NCI-H2227 treated with DMSO at 0.1 percent for 48 hours (cell line): ENCODE measurements around the gene MGST2.

Source experiments
- DNase-seq: peaks from one replicate; lab custom pipeline; 2025; lab: John Stamatoyannopoulos, UW

The MGST2 gene

GRCh38 chr4:139643042-139643895, 22.4 kb upstream of the MGST2 start:
- DNase-seq = no peak

- no peak for DNase-seq
Measured at GRCh38 chr4:139645458-139645857, 20.2 kb upstream of the MGST2 start.

DNA sequence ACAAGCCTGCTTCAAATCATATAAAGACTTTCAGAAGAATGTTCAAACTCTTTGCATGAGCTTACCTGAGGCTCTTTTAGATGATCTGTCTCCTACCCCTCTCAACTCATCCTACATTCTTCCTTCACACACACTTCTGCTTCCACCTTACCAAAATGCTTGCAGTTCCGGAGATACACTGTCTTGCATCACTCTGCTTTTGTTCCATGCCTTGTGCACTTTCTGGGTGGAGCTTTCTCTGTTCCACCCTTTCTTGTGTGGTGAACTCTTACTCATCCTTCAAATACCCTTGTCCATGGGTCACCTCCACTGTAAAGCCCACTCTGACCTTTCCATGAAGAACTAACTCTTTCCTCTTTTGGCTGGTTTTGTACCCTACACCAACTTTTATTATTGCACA, 18.4 kb upstream of the MGST2 start:
- DNase-seq = no peak

- no peak for DNase-seq
Measured at GRCh38 chr4:139647952-139648351, 17.7 kb upstream of the MGST2 start.

DNA sequence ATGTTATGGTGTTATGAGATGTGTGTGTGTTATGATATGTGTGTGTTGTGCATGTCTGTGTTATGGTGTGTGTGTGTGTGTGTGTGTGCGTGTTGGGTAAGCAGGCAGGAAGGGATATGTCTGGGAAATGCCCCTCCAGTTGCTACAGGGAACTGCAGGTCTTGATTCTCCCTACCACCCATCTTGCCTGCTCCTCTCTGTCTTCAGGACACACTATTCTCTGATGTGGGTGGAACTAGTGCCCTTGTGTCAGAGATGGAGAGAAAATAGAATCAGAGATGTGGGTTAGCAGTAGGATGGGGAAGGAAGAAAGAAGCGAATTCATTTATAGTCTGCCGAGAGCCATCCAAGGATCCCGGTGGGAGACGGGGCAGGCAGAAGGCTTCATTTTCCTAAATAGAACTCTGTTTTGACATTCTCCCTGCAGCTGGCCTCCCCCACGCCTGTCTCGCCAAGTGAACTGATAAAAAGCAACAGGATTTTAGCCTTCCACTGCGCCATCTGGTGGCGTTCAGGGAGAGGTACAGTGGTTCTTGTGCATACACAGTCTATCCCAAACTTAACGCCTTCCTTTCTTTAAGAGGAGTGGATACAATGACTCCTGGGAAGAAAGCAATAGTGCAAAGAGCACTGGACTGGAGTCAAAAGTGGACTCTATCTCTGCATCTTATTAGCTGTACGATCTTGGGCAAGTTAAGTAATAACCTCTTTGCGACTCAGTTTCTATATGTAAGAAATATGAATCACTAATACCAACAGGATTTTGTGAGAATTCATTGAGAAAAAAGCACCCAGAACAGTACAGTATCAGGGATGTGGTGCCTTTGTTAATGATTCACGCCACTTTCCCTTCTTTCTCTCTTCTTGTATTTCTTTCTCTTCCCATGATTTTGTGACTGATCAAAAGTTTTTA, 14.1 kb upstream of the MGST2 start:
- peak; percentile 69 for DNase-seq

DNA sequence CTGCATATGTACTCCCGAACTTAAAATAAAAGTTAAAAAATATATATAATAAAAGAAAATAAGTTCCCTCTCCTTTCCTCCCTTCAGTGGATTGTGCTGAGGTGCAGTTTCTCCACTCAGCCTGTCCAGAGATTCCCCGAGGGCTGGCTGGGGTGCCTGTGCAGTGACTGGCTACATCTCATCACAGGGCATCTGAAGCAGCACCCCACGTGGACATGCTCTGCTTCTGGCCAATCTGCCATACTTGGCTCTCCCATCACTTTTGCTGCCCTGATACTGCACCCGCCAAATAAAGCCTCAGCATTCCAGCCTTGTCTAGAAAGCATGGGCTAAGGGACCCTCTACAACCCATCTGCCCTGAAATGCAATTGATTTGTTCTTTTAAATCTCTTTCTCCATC, 11.1 kb upstream of the MGST2 start:
- DNase-seq = no peak

DNA sequence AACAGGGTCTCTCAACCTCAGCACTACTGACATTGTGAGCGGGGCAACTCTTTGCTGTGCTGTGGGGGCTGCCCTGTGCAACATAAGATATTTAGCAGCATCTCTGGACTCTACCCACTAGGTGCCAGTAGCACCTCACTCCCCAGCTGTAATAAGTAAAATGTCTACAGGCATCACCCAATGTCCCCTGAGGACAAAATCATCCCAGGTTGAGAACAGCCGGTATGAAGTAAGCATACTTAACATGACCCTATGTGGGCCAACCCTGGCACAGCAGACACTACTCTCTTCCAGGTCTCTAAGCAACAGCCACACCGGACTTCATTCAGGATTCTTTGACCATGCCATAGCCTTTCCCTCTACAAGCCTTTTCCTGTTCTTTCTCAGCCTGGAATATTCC, 10.5 kb upstream of the MGST2 start:
- DNase-seq = no peak

GRCh38 chr4:139656614-139657486, 8.8 kb upstream of the MGST2 start:
- peak; percentile 65 for DNase-seq

- no peak for DNase-seq
Measured at GRCh38 chr4:139658185-139658584, 7.4 kb upstream of the MGST2 start.

DNA sequence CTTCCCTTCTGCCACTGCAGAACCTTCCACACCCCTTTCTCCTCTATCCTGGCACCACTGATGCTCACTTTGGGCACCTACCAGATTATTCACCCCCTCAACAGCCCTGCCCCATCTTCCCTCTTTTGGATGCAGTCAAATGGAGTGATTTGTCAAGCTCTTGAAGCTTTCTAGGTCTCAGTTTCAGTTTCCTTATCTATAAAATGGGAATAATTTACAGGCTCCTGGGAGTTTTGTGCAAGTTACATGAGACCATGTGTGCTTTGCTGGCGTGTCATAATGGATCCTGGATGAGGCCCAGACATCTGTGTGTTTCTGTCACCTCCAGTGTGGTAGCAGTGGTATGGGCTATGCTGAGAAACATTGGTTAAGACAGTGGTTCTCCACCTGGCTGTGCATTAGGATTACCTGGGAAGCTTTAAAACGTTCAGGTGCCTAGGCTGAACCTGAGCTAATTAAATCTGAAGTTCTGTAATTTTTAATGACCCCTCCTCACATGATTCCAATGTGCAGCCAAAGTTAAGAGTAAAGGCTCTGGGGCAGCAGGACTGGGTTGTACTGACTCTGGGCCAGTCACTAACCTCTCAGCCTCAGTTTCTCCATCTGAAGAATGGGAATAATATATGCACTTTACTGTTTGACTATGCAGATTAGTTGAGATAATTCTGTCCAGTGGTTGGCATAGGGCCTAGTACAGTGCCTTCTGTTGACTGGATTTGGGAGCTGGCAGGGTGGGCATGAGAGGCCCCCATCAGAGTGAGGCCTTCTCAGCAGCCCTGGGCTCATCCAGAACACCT, 6.8 kb upstream of the MGST2 start:
- DNase-seq = no peak

DNA sequence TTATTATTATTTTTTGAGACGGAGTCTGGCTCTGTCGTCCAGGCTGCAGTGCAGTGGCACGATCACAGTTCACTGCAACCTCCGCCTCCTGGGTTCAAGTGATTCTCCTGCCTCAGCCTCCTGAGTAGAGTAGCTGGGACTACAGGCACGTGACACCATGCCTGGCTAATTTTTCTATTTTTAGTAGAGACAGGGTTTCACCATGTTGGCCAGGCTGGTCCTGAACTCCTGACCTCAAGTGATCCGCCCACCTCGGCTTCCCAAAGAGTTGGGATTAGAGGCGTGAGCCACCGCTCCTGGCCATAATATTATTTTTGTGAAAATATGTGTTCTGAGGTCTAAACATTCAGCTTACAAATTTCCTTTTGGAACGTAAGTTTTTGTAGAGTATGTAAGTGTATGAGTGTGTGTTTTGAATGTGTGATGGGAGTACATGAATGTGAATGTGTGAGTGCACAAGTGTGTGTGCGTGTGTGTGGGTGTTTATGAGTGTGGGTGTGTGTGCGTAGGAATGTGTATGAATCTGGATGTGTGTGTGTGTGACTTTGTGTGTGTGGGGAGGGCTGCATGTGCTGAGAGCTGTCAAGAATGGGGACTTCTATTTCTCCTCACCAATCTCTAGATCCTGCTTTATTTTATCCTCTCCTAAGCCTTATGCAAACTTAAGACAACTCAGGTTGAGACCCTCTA, 5.7 kb upstream of the MGST2 start:
- DNase-seq = no peak

GRCh38 chr4:139660568-139661043, 5.0 kb upstream of the MGST2 start:
- no peak for DNase-seq

DNA sequence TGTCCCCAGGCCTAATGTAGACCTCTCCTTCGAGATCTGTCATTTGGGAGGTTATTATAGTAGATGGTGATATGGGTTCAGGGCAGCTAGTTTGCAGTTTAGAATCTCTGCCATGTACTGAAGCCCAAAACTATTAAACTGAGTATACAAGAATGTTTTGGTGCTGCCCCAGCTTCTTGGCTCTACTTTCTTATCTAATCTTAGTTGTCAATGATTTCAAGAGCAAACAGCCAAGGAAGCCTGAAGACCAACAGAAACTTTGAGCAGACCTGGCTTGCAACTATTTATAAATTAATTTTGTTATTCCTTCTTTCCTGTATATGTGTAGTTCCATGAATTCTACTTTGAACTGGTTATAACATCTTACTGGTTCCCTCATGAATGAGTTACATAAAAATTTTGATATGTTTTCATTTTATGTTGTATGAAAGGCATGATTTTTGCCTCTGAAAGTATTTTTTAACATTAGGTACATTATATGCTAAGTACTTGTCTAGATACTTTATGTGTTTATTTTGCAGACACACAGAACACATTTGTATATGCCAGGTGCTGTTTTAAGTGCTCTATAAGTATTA, 2.0 kb upstream of the MGST2 start:
- DNase-seq = no peak

- no peak for DNase-seq
Measured at GRCh38 chr4:139664442-139664841, 1.2 kb upstream of the MGST2 start.

GRCh38 chr4:139665079-139665689, 435 bp upstream of the MGST2 start:
- DNase-seq = no peak

GRCh38 chr4:139666735-139667281, 1.2 kb downstream of the MGST2 start:
- no peak for DNase-seq

GRCh38 chr4:139668036-139668435, 2.4 kb downstream of the MGST2 start:
- DNase-seq = no peak

DNA sequence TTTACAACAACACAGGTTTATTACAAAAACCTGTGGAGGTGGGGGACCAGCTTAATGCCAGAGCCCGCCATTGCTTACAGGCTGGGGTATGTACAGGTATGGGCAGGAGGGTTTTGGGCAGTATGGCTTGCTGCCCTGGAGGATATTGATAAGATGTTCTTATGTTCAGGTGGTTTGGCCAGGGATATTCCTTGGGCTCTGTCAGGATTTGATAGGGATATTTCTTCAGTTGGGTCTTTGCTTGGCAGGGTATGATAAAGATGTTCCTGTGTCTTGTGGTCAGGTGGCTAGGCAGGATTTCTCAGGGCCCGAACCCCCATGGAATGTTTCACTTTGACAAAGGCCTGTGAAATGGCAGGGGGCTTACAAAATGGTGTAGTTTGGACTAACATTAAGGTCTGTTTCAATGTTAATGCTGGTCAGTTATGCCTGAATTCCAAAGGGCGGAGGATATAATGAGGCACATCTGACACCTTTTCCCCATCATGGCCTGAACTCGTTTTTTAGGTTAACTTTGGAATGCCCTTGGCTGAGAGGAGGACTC, 3.1 kb downstream of the MGST2 start:
- DNase-seq = no peak

DNA sequence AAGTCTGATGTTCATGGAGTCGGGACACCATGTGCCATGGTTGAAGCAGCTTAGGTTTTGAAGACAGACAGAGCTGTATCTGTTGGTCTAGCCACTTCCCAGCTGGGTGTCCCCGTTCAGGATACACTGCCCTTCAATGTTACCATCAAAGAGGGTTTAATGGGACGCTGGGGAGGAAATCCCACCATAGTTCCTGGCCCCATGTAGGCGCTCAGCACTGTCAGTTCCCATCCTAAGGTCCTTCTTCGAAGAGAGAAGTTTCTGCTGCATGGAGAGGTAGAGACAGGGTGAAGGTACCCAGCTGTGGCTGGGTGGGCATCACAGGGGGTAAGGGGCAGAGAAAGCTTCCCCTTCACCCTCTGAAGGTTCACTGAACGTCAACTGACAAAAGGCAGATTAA, 3.7 kb downstream of the MGST2 start:
- no peak for DNase-seq
